Rectal smooth muscle tissue (tissue), 1 donor: ENCODE results near the gene PSMB5.

Source experiments
- H3K27ac ChIP-seq: one replicate; pipeline ENCODE4 v1.7.0; 2013; ENCODE audit warnings: low read depth, low read length, inconsistent platforms
- H3K27me3 ChIP-seq: one replicate; pipeline ENCODE4 v1.7.0; 2013; ENCODE audit warnings: low read length; ENCODE audit not compliant: control insufficient read depth, insufficient read depth
- H3K36me3 ChIP-seq: one replicate; pipeline ENCODE4 v1.7.0; 2013; ENCODE audit warnings: low read length; ENCODE audit not compliant: control insufficient read depth, insufficient read depth
- H3K4me1 ChIP-seq: one replicate; pipeline ENCODE4 v1.7.0; 2013; ENCODE audit warnings: low read length; ENCODE audit not compliant: control insufficient read depth, insufficient read depth
- H3K4me3 ChIP-seq: one replicate; pipeline ENCODE4 v1.7.0; 2013; ENCODE audit warnings: low read length
- H3K9ac ChIP-seq: one replicate; pipeline ENCODE4 v1.7.0; 2013; ENCODE audit warnings: low read length

The PSMB5 gene

DNA sequence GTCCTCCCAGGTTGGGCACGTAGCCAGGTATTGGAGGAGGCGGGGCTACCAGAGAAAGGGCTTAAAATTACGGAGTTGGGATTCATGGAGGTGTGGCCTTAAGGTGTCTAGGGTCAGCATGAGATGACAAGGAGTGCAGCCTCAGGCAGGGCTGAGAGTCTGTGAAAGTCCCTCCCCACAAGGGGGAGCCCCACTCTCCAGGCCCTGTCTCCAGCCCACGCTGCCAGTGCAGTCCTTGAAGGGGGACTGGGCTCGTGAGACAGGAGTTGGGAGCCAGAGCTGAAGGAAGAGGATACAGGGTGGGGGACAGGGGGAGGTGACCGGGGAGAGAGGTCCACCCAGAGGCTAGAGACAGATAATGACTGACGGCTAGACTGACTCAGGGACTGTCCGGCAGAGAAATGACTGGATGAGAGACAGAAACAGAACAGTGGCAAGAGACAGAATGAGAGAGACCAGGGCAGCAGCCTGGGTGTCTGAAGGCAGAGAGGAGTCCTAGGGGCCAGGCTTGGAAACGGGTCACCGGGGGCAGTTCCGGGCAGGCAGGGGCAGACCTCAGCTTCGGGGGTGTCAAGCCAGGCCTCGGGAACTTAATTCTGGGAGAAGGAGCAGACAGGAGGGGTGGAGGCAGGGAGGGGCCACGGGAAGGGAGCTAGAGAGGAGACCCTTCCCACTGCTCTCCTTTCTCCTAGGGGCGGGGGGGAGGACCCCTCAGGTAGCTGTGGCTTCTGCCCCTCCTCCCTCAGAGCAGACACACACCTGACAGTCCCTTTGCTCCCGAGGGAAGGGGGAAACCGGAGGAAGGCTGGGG lies 21.6 kb upstream of the PSMB5 start:
- H3K9ac ChIP-seq: no peak overlapping the region
- no peak overlapping the region for H3K27ac ChIP-seq
- no peaks in the 10 kb centered on the region for H3K4me1 ChIP-seq
- peaks cover 18% of the 10 kb centered on the region for H3K36me3 ChIP-seq
- no peaks in the 10 kb centered on the region for H3K27me3 ChIP-seq
- H3K4me3 ChIP-seq: peak overlapping the region; percentile 80

DNA sequence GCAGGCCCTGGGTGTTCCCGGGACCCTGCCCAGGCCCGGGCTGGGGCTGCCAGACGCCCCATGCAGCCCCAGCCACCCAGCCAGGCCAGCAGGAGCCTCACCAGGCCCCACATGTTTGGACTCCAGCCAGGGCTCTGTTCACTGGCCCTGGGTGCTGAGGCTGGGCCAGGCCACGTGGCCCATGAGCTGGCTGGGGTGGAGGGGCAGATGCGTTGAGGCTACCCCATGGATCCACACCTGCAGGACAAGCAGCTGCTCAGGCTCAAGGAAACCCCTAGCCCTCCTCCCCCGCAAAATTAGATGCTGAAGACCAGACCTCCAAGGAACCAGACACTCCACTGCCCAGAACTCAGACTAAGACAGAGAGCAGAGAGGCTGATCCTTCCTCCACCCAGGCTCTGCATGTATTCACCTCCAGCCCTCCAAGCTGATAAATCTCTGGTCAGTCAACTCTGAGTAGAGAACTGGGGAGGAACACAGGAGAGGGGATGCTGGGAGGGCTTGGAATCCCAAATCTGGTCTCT lies 21.0 kb upstream of the PSMB5 start:
- H3K9ac ChIP-seq: no peak overlapping the region
- no peak overlapping the region for H3K4me3 ChIP-seq

DNA sequence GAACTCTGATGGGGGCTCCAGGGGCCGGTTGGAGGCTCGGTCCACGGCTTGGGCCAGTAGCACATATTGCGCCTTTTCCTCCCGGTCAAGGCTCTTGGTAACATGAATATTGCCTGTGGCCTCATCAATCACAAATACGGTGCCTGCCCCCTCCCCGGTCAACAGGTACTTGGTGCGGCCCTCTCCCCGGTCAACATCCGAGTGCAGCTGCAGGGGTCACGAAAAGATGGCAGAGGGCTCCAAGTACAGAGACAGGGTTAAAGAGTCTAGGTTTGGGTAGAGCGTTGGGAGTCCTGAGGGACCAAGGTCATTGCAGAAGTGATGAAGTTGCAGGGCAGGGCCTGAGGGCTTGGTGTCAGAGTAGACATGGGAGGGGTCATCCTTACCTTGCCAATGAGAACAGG lies 20.4 kb upstream of the PSMB5 start:
- Histone ChIP-seq H3K9ac (no peak overlapping the region), H3K36me3 (peaks cover 12% of the 10 kb centered on the region), H3K4me3 (no peak overlapping the region), H3K27me3 (no peaks in the 10 kb centered on the region), H3K4me1 (no peaks in the 10 kb centered on the region), H3K27ac (no peak overlapping the region)

More for the DNA sequence above, 21.0 kb upstream of the PSMB5 start:
- Histone ChIP-seq H3K27me3 (no peaks in the 10 kb centered on the region), H3K27ac (no peak overlapping the region), H3K4me1 (no peaks in the 10 kb centered on the region), H3K36me3 (peaks cover 13% of the 10 kb centered on the region)

DNA sequence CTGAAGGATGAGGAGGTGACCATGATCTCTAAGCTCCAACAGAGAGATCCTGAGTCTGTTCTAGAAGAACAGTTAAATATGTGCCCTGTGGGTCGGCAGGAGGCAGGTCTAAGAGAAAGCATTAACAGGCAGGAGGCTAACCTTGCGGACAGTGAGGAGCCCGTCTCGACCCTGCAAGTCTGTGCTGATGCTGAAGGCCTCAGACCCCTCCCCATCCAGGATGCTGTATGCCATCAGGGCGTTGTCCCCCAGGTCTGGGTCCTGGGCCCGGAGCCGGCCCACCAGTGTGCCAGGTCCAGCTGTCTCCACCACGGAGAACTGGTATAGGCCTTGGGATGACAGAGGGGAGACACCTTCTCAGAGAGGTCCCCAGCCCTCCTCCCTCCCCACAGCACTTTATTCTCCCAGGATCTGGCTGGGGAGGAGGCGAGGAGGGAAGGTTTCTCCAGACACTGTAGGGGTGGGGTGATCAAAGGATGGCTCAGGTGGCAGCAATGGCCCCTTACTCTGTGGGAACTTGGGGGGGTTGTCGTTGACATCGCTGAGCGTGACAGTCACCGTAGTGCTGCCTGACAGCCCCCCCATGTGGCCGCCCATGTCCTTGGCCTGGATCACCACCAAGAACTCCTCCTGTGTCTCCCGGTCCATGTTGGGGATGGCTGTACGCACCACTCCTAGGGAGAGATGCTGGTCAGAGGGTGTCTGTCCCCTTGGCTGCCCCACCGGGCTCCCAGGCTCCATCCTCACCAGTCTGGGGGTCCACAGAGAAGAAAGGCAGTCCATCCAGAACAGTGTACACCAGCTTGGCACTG lies 19.5 kb upstream of the PSMB5 start:
- no peak overlapping the region for H3K4me3 ChIP-seq
- H3K36me3 ChIP-seq: peaks cover 6% of the 10 kb centered on the region
- no peak overlapping the region for H3K9ac ChIP-seq
- no peaks in the 10 kb centered on the region for H3K4me1 ChIP-seq
- no peaks in the 10 kb centered on the region for H3K27me3 ChIP-seq
- H3K27ac ChIP-seq: no peak overlapping the region

DNA sequence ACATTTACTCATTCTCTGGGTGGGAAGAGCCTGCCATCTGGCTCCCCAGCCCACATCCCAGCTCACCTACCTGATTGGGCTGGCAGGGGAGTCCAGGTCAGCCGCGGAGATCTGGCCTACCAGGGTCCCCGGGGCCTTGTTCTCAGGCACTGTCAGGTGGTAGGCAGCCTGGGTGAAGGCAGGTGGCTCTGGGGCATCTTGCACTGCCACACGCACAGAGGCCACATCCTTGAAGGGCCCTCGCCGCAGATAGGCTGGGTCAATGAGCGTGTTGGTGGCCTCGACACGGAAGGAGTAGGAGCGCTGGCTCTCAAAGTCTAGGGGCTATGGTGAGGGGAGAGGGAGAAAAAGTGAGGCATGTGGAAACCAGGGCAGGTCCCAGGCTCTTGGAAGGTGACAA lies 18.7 kb upstream of the PSMB5 start:
- Histone ChIP-seq H3K27ac (no peak overlapping the region), H3K4me3 (no peak overlapping the region), H3K36me3 (no peaks in the 10 kb centered on the region), H3K9ac (no peak overlapping the region), H3K27me3 (no peaks in the 10 kb centered on the region), H3K4me1 (no peaks in the 10 kb centered on the region)

DNA sequence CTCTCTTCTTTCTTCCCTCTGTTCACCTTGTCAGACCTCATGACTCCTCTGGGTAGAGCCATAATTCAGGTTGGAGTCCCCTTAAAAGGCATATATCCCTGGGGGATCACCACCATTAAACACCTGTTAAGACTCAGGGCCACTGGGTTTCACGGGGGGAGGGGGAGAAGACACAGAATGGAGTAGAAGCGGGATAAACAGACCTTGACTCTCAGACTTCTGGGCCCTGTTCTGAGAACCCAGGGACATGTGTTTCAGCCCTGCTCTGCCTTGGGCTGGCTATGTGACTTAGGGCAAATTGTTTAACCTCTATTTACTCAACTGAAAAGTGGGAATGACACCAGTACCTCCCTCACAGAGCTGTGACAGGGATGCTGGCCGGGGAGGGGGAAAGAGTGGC lies 18.0 kb upstream of the PSMB5 start:
- H3K4me1 ChIP-seq: no peaks in the 10 kb centered on the region
- H3K27ac ChIP-seq: no peak overlapping the region
- H3K9ac ChIP-seq: no peak overlapping the region
- H3K36me3 ChIP-seq: no peaks in the 10 kb centered on the region
- no peaks in the 10 kb centered on the region for H3K27me3 ChIP-seq
- no peak overlapping the region for H3K4me3 ChIP-seq

DNA sequence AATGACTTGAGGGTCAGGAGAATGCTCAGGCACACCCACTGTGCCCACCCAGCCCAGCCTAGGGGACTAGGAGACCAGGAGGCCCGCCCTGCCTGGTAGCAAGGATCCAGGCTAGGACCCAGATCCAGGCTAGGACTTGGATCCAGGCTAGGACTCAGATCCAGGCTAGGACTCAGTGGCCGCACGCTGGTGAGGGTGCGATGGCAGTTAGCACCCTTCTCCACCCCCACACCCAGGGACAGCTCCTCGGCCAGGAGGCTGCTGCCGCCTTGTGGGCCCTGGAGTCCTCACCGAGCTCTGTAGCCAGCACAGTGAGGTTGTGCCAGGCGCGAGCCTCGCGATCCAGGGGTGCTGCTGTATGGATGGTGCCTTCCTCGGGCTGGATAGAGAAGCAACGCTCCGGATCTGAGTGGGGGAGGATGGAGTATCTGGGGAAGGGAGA lies 17.5 kb upstream of the PSMB5 start:
- no peak overlapping the region for H3K4me3 ChIP-seq
- H3K4me1 ChIP-seq: no peaks in the 10 kb centered on the region
- H3K27ac ChIP-seq: no peak overlapping the region
- H3K9ac ChIP-seq: no peak overlapping the region
- no peaks in the 10 kb centered on the region for H3K27me3 ChIP-seq
- no peaks in the 10 kb centered on the region for H3K36me3 ChIP-seq

DNA sequence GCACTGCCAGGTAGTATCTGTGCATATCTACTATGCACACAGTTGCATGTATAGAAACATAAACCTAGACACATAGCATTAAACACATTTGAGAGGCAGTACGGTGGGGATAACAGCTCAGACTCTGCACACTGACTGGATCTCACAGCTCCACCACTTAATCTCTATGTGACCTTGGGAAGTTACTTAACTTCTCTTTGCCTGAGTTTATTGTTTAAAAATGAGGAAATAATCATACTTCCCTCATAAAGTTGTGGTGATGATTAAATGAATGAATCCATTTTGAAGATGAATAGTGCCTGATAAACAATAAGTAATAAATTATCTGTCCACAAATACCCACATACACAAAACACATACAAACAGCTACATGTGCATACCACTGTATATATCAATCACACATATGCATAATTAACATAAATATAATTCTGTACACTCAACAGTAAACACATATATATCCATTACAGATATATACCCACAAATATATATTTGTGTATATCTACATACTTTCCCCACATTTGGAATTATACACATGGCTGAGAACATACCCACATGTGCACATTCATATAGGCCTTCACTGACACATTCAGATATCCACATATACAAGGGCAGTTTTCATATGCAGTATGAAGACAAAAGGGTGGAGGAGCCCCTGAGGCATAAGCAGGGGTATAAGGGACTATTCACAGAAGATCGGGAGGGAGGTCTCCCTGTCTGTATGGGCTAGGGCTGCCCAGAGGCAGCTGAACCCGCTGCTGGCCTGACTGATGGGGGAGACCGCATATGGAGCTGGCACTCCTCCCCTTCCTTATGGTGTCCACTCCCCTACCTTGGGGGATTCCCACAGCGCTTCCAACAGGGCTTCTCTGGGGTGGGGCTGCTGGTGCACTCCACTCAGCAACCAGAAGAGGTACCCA lies 16.7 kb upstream of the PSMB5 start:
- no peak overlapping the region for H3K27ac ChIP-seq
- H3K27me3 ChIP-seq: no peaks in the 10 kb centered on the region

DNA sequence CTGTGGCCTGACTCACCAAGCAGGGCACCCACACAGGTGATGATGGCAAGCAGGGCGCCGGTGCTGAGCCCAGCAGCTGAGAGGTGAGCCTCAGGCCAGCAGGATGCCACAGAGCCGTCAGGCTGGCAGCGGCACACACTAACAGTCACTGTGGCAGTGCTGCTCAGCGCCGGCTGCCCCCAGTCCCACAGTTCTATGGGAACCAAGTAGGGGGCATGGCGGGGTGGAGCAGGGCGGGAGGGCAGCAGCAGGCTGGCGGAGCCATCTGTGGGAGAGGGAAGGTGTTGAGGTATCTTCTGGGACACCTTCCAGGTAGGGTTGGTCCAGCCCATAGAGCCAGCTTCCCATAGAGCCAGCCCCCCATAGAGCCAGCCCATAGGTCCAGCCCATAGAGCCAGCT lies 14.3 kb upstream of the PSMB5 start:
- Histone ChIP-seq H3K36me3 (no peaks in the 10 kb centered on the region), H3K4me3 (no peak overlapping the region), H3K27me3 (no peaks in the 10 kb centered on the region), H3K27ac (no peak overlapping the region), H3K9ac (no peak overlapping the region), H3K4me1 (no peaks in the 10 kb centered on the region)

More for the DNA sequence above, 16.7 kb upstream of the PSMB5 start:
- H3K9ac ChIP-seq: no peak overlapping the region
- H3K4me3 ChIP-seq: no peak overlapping the region
- H3K36me3 ChIP-seq: no peaks in the 10 kb centered on the region
- no peaks in the 10 kb centered on the region for H3K4me1 ChIP-seq

DNA sequence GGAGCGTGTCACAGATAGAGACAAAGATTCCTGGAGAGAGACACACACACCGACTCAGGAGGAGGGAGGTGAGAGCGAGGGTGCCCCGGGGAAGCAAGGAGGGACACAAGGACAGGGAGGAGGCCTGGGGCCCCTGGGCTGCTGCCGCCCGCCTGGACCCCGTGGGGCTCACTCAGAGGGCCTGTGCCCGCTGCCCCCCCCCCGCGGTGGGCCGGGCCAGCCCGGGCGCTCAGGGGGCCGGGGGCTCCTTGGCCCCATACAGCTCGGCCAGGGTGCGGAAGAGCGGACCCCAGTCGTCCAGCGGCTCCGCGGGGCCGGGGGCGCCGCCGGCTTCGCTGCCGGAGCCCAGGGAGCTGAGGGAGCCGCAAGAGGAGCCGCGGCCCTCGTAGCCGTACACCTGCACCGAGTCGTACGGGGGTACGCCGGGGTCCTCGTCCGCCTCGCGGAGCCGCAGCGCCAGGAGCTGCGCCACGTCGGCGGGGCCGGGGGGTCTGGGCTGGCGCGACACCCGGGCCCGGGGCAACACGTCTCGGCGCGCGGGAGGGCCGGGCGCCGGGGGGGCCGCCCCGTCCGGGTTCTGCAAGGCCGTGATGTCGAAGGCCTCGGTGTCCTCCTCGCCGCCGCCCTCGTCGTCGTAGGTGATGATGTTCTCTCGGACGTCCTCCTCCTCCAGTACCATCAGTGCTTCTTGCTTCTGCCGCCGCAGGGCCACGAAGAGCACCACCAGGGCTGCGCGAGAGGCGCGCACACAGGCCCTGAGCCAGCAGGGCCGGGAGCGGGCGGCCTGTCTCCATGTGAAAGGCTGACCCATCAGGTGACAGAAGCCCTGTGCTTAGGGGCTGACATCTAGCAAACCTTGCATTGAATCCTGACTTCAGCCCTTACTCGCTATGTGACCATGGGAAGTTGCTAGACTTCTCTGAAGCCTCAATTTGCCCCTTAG lies 13.3 kb upstream of the PSMB5 start:
- Histone ChIP-seq H3K4me1 (no peaks in the 10 kb centered on the region), H3K27ac (no peak overlapping the region), H3K27me3 (no peaks in the 10 kb centered on the region), H3K36me3 (no peaks in the 10 kb centered on the region), H3K9ac (no peak overlapping the region), H3K4me3 (no peak overlapping the region)

DNA sequence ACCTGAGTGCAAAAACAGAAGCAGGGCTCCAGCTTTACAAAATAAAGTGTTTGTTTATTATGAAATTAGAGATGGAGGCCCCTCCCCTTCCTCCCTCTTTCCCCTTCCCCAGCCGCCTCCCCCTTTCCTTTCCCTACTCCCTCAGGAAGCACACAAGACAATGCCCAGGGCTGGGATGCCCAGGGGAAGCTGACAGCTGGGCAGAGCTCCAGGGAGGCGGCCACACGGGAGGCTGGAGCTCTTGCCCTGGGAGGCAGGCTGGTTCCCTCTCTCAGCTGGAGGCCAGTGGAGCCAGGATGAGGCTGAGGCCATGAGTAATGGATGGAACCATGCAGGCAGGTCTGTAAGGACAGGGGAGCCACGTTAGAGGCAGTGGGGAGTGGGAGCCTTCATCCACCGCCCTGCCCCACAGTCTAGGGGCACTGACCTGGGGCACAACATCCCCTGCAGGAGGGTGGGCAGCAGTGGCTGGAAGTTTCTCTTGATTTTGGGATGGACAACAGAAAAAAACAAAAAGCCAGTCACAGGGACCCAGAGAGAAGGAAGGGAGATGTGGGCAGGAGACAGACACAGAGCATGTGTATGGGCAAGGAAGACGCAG lies 12.4 kb upstream of the PSMB5 start:
- no peak overlapping the region for H3K9ac ChIP-seq
- H3K27ac ChIP-seq: no peak overlapping the region
- no peaks in the 10 kb centered on the region for H3K4me1 ChIP-seq
- no peaks in the 10 kb centered on the region for H3K36me3 ChIP-seq
- H3K27me3 ChIP-seq: no peaks in the 10 kb centered on the region
- H3K4me3 ChIP-seq: no peak overlapping the region
